ENCODE measurements around the gene SHISA4. TPM values are rescaled to one million over a fixed set of nuclear protein-coding genes. Genes with fewer than 3 reads are reported as not detected.

Gene SHISA4
- total RNA-seq, 1 donor from 2014 or later = 7.4 TPM

DNA sequence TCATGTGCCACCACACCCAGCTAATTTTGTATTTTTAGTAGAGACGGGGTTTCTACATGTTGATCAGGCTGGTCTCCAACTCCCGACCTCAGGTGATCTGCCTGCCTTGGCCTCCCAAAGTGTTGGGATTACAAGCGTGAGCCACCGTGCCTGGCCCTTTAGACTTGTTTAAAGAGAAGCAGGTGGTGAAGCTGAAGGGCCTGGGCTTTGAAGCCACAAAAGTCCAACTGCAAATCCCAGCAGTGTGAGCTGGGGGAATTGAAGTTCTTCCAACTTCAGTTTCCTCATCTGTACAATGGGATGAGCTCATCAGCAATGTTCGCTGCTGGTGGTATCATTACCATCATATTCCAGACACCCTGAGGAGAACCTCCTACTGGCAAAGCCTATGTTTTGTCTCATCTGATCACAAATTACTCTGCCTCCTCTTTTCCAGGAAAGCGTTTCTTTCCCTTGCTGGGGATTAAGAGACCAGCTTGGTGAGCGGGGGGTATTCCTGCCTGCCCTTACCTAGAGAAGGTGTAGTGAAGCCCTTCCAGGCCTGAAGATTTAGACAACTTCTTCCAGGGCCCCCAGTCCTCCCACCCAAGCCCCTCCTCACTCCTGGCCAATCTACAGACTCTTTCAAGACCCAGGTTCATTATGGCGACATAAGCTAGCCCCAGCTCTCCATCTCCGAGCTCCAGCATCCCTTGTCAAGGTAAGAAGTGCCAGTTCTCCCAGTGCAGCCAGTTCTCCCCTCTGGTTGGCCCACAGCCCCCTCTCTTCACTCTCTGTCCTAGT, 2.4 kb upstream of the SHISA4 start:
- DNase-seq (ENCODE audit: low spot score, unreplicated experiment) = no peak
- H3K36me3 Mint-ChIP-seq (ENCODE audit: insufficient read depth) = no peaks in the 10 kb centered on the region
- no peaks in the 10 kb centered on the region for H3K9me3 Mint-ChIP-seq (ENCODE audit: low read depth)
- no peak overlapping the region for H3K27ac Mint-ChIP-seq
- TF ChIP-seq CTCF (IDR thresholded peaks at IDR 0.05; ENCODE audit: unreplicated experiment) = no peak
- no peak overlapping the region for H3K4me3 Mint-ChIP-seq (ENCODE audit: low read depth)
- peaks cover 4% of the 10 kb centered on the region for H3K4me1 Mint-ChIP-seq (ENCODE audit: low read depth)
- H3K27me3 Mint-ChIP-seq = peaks cover 38% of the 10 kb centered on the region

GRCh38 chr1:201887116-201887866, 1.4 kb upstream of the SHISA4 start:
- H3K4me3 Mint-ChIP-seq (ENCODE audit: low read depth) = no peak overlapping the region
- H3K36me3 Mint-ChIP-seq (ENCODE audit: insufficient read depth) = no peaks in the 10 kb centered on the region
- DNase-seq (ENCODE audit: low spot score, unreplicated experiment) = no peak
- TF ChIP-seq CTCF (IDR thresholded peaks at IDR 0.05; ENCODE audit: unreplicated experiment) = no peak
- peaks cover 42% of the 10 kb centered on the region for H3K27me3 Mint-ChIP-seq
- no peak overlapping the region for H3K27ac Mint-ChIP-seq
- H3K4me1 Mint-ChIP-seq (ENCODE audit: low read depth) = peaks cover 2% of the 10 kb centered on the region
- H3K9me3 Mint-ChIP-seq (ENCODE audit: low read depth) = no peaks in the 10 kb centered on the region

GRCh38 chr1:201889090-201889968, 631 bp downstream of the SHISA4 start:
- H3K9me3 Mint-ChIP-seq (ENCODE audit: low read depth) = no peaks in the 10 kb centered on the region
- no peak for DNase-seq (ENCODE audit: low spot score, unreplicated experiment)
- H3K36me3 Mint-ChIP-seq (ENCODE audit: insufficient read depth) = no peaks in the 10 kb centered on the region
- H3K27me3 Mint-ChIP-seq = peaks cover 47% of the 10 kb centered on the region
- no peak overlapping the region for H3K27ac Mint-ChIP-seq
- TF ChIP-seq CTCF (IDR thresholded peaks at IDR 0.05; ENCODE audit: unreplicated experiment) = no peak
- H3K4me1 Mint-ChIP-seq (ENCODE audit: low read depth) = peaks cover 2% of the 10 kb centered on the region
- peak overlapping the region; percentile 65 for H3K4me3 Mint-ChIP-seq (ENCODE audit: low read depth)

- no peak for TF ChIP-seq CTCF (IDR thresholded peaks at IDR 0.05; ENCODE audit: unreplicated experiment)
- peaks cover 2% of the 10 kb centered on the region for H3K4me1 Mint-ChIP-seq (ENCODE audit: low read depth)
Measured at GRCh38 chr1:201890223-201890622, 1.5 kb downstream of the SHISA4 start.

More at GRCh38 chr1:201890223-201890622, 1.5 kb downstream of the SHISA4 start:
- no peak overlapping the region for H3K27ac Mint-ChIP-seq
- peaks cover 43% of the 10 kb centered on the region for H3K27me3 Mint-ChIP-seq
- H3K4me3 Mint-ChIP-seq (ENCODE audit: low read depth) = peak overlapping the region; percentile 29
- no peaks in the 10 kb centered on the region for H3K36me3 Mint-ChIP-seq (ENCODE audit: insufficient read depth)
- no peak for DNase-seq (ENCODE audit: low spot score, unreplicated experiment)
- no peaks in the 10 kb centered on the region for H3K9me3 Mint-ChIP-seq (ENCODE audit: low read depth)
